ENCODE data around the gene CLEC4F.

The CLEC4F gene, protein sequence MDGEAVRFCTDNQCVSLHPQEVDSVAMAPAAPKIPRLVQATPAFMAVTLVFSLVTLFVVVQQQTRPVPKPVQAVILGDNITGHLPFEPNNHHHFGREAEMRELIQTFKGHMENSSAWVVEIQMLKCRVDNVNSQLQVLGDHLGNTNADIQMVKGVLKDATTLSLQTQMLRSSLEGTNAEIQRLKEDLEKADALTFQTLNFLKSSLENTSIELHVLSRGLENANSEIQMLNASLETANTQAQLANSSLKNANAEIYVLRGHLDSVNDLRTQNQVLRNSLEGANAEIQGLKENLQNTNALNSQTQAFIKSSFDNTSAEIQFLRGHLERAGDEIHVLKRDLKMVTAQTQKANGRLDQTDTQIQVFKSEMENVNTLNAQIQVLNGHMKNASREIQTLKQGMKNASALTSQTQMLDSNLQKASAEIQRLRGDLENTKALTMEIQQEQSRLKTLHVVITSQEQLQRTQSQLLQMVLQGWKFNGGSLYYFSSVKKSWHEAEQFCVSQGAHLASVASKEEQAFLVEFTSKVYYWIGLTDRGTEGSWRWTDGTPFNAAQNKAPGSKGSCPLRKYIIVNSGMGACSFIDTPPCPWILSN

DNA sequence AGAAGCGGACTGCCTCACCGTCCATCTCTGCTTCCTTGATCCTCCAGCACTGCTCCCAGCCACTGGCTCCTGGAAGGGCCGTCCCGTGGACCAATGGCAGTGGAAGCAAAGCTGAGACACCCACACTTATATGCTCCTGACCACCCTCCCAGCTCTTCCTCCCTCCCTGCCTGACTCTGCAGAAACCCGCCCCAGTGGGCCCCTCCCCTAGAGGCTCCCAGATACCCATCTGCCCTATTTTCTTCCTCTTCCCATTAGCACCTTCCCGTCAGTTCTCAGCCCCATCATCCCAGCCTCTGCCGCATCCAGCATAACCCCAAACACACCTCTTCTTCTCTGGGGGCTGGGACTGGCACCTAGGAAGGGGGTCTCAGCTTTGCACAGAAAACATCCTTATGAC, at the start of gene CLEC4F:
TSS of gene CLEC4F (minus strand) at position 101 of the 400 bp plus-strand sequence. CDS start at position 25, 76 bp downstream.
- no peak within 1 kb of the TSS for H3K4me3 ChIP-seq (ENCODE audit: low read depth, low read length)
- TF ChIP-seq, protein P1, sequence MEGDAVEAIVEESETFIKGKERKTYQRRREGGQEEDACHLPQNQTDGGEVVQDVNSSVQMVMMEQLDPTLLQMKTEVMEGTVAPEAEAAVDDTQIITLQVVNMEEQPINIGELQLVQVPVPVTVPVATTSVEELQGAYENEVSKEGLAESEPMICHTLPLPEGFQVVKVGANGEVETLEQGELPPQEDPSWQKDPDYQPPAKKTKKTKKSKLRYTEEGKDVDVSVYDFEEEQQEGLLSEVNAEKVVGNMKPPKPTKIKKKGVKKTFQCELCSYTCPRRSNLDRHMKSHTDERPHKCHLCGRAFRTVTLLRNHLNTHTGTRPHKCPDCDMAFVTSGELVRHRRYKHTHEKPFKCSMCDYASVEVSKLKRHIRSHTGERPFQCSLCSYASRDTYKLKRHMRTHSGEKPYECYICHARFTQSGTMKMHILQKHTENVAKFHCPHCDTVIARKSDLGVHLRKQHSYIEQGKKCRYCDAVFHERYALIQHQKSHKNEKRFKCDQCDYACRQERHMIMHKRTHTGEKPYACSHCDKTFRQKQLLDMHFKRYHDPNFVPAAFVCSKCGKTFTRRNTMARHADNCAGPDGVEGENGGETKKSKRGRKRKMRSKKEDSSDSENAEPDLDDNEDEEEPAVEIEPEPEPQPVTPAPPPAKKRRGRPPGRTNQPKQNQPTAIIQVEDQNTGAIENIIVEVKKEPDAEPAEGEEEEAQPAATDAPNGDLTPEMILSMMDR (IDR thresholded peaks at IDR 0.05; ENCODE audit: insufficient read depth, low read depth, low read length, missing control alignments), result no peak
- no peak for DNase-seq (ENCODE audit: low read depth)

DNA sequence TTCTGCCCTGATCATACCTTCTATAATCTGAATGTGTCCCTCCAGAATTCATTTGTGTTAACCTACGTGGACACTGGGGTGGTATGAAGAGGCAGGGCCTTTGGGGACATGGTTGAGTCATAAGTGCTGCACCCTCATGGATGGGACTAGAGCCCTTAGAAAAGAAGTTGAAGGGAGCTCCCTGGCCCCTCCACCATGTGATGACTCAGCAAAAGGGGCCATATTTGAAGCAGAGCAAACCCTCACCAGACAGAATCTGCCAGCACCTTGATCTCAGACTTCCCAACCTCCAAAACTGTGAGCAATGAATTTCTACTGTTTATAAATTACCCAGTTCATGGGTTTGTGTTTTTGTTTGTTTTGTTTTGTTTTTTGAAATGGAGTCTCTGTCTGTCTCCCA, 48.6 kb upstream of the CLEC4F start:
- TF ChIP-seq, protein P1 (IDR thresholded peaks at IDR 0.05; ENCODE audit: insufficient read depth, low read depth, low read length, missing control alignments), result no peak
- DNase-seq (ENCODE audit: low read depth), result no peak
- H3K4me3 ChIP-seq (ENCODE audit: low read depth, low read length), result no peak overlapping the region

DNA sequence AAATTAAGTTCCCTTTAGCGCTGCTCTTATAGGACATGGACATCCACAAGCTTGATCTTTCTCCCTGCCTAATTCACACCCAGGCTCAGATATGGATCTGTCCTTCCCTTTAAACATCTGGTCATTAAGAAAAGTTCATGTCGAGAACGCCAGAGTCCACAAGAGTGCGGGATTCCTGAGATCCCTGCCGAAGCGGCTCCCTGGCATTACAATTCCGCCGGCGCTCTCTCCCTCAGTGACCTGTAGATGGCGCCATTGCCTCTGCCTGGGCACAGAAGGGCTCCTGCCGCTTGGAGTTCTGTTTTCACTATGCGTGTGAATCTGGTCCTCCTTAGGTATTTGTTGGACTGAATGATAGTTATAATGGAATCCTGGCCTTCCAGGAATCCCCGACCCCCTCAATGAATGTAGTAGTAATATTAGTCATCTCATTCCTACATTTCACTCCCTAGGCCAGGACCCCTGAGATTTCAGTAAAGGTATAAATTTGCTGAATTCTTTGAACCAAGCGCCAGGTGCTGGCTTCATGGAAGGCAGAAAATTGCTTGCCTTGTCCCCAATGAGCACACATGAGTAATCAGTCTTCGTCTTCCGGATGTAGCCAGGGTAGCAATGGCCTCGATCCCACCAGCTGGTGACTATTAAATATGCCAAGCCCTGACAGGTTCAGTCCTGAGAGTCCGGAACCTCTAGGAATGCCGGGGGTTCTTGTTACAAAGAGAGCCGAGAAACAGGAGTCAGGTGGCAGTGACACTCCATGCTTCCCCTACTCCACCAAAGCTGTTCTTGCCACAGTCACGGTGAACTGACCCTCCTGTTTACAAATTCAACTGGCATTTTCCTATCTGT, 41.6 kb upstream of the CLEC4F start:
- TF ChIP-seq, protein P1 (IDR thresholded peaks at IDR 0.05; ENCODE audit: insufficient read depth, low read depth, low read length, missing control alignments), result peak; percentile 91
- H3K4me3 ChIP-seq (ENCODE audit: low read depth, low read length), result no peak overlapping the region
- DNase-seq (ENCODE audit: low read depth), result peak; percentile 65

DNA sequence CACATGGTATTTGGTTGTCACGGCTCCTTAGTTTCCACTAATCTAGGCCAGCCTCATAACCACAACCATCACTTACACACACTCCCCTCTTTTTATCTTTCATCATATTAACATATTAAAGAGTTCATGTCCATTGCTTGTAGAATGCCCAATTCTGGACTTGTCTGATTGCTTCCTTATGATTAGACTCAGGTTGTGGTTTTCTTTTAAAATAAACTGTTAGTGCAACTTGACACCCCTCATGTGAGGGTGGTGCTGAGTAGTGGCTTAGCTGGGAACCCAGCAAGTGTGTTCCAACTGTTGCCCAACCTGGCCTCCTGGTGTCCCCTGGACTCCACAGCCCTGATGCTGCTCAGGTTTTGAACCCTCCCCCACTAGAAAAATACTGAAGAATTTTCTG, 35.3 kb upstream of the CLEC4F start:
- no peak for DNase-seq (ENCODE audit: low read depth)
- no peak overlapping the region for H3K4me3 ChIP-seq (ENCODE audit: low read depth, low read length)
- TF ChIP-seq, protein P1 (IDR thresholded peaks at IDR 0.05; ENCODE audit: insufficient read depth, low read depth, low read length, missing control alignments), result no peak

DNA sequence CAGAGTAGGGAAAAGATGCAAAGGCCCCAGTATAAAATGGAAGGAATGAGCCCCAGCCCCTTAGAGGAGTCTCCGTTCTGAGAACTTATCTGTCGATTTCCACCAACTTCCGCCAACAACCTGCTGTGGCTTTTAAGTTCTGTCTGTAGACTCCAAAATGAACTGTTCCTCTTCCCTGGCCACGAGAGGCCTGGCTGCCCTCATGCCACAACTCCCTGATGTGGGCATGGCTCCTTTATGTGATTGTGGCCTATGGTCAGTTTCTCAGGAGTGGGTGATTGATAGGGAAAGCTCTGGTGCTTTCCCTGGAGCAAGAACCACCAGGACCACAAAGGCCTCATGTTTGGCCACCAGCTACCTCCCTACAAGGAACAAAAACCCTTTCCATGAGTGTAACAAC, 34.0 kb upstream of the CLEC4F start:
- TF ChIP-seq, protein P1 (IDR thresholded peaks at IDR 0.05; ENCODE audit: insufficient read depth, low read depth, low read length, missing control alignments), result no peak
- DNase-seq (ENCODE audit: low read depth), result no peak
- H3K4me3 ChIP-seq (ENCODE audit: low read depth, low read length), result no peak overlapping the region

DNA sequence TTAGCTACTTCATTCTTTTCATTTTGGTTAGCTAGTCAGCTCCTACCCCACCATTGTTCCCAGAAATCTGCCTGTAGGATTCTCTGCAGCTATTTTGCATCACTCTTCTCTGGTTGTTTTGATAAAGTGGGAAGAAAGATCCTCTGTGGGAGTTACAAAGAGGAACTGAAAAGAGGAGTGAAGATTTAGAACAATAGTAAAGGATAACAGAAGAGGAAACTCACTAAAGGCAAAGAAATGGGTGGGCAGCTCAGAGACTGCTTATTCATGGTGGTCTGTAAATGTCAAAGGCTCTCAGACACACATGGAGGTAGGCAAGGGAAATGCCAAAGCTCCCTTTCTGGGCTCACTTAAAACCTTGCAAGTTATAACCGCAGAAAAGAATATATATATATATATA, 32.4 kb upstream of the CLEC4F start:
- TF ChIP-seq, protein P1 (IDR thresholded peaks at IDR 0.05; ENCODE audit: insufficient read depth, low read depth, low read length, missing control alignments), result no peak
- H3K4me3 ChIP-seq (ENCODE audit: low read depth, low read length), result no peak overlapping the region
- DNase-seq (ENCODE audit: low read depth), result no peak

Measured in GM12865 (cell line).